NCI-H82 (cell line): ENCODE data around the gene NADK2.
"Not testable (repeated sequence)": the region's sequence is repeated elsewhere in the genome, so short reads cannot be mapped to it uniquely, and the experiment has no call there.

Source experiments
- DNase-seq: peaks from one replicate; lab custom pipeline; 2025; lab: John Stamatoyannopoulos, UW

Gene NADK2

DNA sequence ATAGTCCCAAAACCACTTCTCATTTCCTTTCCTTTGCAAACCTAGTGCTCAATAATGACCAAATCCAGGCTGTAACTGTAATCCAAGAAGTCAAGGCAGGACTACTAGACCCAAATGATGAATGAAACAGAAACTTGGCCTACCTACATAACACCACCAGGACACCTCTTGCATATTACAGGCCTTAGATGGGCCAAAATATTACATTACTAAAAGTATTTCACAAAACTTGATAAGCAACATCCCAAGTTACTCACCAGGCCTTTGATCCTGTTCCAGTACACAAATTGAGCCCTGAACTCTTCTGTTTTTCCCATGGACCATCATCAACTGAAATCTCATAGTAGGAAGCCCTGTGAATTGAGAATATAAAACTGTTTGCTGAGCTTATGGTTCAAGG lies 34.8 kb downstream of the NADK2 start:
- no peak for DNase-seq

DNA sequence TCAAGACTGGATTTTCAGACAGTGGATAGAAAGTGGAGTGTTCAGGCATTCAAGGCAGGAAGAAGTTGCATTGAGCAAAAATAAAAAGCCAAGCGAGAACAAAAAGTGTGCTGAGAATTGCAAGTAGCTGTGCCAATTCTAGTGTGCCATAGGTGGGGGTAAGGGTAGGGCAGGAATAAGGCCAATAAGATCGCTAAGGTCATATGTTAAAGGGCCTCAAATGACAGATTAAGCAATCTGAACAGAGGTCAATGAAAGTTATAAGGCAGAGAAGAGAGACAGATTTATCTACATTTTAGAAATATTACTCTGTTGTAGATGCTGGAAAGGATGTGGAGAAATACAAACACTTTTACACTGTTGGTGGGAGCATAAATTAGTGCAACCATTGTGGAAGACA lies 36.4 kb downstream of the NADK2 start:
- DNase-seq: no peak

DNA sequence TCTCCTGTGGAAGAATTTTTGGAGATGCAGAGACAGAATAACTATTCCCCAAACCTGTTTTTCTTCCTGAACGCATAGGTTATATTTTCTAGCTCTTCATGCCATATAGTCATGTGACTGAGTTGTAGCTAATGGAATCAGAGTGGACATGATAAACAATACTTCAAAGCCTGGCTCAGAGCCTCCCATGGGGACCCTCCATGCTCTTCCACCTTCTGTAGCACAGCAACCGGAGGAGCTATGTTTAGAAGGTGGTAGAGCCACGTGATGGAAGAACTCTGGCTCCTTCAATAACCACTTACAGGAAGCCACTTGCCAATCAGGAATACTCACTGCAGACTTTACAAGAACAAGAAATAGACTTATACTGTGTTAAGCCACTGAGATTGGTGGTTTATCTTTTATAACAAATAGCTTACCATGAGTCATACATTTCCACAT lies 39.2 kb downstream of the NADK2 start:
- peak; percentile 44 for DNase-seq

DNA sequence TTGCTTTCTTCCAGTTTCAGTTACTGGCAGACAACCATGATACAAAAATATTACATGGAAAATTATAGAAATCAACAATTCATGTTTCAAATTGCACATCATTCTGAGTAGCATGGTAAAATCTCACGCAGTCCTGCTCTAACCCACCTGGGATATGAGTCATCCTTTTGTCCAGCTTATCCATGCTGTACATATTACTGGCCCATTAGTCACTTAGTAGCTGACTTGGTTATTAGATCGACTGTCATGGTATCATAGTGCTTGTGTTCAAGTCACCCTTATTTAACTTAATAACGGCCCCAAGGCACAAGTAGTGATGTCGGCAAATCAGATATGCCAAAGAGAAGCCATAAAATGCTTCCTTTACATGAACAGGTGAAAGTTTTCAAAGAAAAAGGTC lies 41.2 kb downstream of the NADK2 start:
- DNase-seq: no peak

DNA sequence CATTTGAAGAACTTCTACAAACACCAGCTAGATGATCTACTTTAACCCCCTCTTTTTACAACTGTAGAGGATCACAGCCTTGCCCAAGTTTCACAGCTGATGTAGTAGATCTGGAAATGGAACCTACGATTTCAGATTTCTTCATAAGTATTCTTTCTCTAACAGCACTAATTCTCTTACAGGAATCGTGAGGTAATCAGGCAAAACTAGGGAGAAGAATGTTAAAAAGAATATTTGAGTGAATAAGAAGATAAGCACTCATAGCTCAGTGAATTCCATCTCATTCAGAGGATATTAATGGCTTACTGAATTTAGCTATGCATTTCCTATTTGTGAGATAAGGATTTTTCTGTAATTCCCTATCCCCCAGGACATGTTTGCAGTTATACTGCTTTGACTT lies 42.1 kb downstream of the NADK2 start:
- DNase-seq: no peak

DNA sequence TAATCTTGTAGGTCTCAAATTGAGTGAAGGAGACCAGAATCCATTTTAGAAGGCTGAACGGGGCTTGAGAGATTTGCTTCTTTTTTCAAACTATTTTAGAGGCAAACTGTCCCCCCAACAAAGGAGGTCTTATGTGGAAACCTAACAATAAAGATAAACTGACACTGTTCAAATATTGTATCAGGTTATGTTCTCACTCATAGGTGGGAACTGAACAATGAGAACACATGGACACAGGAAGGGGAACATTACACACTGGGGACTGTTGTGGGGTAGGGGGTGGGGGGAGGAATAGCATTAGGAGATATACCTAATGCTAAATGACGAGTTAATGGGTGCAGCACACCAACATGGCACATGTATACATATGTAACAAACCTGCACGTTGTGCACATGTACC lies 42.9 kb downstream of the NADK2 start:
- not testable (repeated sequence) for DNase-seq

DNA sequence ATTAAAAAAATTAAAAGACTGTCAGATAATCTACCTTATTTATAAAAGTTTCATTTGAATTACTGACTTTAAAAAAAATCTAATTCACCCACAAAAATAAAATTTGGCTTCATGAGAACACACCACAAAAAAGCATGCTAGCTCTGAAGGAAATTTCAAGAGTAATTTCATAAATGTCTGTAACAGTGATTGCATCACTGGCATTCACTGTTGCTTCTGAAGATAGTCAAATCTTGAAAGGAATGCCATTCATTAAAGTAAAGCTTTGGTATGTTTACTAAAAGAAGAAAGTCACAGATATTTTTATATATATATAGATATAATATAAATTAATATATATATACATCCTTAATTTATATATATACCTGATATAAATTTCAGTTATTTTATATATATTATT lies 43.4 kb downstream of the NADK2 start:
- no peak for DNase-seq

DNA sequence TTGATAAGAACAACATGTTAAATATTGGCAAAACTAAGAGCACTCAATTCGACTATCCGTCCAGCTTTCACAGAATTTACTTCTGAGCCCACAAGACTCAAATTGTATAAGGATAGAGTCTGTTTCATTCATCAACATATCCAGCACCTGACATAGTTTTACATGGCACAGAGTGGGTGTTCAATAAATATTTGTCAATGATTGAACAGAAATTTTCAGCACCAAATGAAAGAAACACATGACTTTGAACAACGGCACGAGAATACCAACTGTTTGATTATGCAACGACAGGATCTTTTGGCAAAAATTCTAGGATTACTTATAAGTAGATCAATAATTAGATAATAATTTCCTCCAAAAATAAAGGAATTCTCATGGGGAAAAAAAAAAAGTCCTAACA lies 48.0 kb downstream of the NADK2 start:
- no peak for DNase-seq

DNA sequence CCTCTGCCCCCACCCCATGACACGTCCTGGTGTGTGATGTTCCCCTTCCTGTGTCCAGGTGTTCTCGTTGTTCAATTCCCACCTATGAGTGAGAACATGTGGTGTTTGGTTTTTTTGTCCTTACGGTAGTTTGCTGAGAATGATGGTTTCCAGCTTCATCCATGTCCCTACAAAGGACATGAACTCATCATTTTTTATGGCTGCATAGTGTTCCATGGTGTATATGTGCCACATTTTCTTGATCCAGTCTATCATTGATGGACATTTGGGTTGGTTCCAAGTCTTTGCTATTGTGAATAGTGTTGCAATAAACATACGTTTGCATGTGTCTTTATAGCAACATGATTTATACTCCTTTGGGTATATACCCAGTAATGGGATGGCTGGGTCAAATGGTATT lies 57.3 kb downstream of the NADK2 start:
- DNase-seq: not testable (repeated sequence)

DNA sequence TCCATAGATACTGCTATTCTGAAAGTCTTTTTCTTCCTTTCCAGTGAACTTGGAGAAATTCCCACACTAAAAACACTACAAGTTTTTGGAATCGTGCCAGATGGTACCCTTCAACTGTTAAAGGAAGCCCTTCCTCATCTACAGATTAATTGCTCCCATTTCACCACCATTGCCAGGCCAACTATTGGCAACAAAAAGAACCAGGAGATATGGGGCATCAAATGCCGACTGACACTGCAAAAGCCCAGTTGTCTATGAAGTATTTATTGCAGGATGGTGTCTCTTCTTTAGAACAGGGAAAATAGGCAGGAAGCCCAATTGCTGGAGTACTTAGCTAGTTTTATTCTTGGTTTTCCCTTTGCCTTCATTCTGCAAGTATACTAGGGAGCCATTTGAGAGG lies 60.0 kb downstream of the NADK2 start:
- DNase-seq: no peak

DNA sequence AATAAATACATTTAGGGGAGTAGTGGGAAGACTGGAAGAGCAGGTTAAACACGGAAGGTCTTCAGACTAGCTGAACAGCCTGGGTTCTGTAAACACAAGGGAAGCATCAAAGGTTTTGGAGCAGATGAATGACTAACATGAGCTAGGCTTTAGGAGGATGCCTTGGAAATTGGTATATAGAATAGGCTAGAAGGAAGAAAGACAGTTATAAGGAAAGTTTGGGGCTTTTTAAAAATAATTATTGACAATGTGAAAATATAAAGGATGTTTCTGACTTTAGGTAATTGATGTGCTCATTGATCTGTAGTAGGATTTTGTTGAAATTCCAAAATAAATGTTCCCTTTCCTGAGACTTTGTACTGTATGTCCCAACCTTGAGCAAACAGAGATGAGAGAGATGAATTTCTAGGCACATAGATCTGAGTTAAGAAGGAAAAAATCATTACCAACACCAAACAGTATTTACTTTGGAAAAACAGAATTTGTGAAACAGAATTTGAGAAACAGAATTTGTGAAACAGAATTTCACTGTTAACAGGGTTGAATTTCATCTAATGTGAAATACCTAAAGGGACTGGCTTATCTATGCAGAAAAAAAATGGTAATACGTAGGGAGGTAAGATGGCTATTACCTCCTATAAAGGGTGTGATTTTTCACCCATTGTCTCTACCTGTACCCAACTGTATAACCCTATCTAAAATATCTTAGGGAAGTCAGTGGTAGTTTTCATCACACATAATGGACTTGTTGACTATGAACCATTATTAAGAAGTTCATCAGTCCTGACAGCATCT lies 61.0 kb downstream of the NADK2 start:
- no peak for DNase-seq

DNA sequence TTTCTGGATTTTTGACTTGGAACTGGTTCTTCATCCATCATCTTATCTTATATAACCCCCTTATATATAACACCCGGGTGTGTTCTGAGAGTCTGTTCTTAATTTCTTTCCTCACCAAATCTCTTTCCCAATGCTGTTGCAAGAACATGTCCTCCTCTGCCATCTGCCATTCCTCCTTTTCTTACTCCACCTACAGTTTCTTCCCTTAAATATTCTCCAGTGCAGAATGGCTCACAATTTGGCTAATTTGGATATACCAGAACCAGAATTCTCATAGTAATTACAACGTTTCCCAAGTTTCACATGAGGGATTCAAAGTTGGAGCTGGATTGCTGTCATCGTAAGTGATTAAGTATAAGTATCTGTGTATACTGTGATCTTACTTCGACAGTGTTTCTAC lies 61.8 kb downstream of the NADK2 start:
- DNase-seq: no peak

DNA sequence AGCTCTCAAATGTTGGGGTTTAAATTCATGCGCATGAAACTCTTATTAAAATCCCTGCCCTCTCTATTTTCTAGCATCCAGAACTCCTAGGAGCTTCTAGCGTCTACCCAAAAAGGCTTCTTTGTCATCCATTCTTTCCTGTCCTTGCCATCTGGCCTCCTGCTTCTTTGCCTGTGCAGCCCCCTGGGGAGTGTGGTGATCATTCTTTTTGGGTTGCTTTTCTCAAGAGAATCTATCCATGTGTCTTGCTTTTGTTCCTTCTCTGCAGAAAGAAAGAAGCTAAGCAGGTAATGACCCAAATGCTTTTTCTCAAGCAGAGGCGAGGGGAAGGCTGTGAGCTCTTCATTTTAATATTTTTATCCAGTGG lies 63.2 kb downstream of the NADK2 start:
- DNase-seq: no peak

DNA sequence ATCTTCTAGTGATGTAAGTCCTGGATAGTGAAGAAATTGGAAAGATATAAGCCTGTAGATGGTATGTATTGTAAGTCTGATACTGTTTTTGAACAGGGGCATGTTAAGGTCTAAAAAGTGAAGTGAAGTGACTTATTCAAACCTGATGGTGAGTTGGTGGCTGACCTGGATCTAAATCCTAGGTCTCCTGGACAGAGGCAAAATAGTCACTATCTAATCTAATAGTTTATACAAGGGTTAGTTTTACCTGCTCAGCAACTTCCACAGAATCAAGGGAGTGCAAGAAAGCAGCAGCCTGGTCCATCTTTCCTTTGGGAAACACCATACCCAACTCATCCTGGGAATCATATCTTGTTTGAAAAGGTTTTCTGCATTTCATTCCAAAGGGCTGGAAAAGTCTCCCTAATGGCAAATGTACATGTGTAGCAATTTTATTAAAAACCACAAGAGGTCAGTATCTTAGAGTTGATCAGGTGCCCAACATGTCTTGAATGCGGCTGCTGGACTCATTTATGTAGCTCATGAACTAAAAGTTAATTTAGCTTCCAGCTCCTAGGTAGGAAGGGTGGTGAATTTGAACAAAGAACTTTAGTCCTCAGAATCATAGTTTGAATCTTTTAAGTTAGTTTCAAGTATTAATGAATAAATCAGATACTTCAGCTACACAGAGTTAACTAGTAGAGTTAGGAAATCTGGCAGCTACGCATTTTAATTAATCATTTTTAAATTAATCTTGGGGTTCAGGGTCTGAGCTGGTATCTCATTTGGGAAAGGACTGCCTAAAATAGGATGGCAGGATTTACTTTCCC lies 63.8 kb downstream of the NADK2 start:
- peak; percentile 35 for DNase-seq

DNA sequence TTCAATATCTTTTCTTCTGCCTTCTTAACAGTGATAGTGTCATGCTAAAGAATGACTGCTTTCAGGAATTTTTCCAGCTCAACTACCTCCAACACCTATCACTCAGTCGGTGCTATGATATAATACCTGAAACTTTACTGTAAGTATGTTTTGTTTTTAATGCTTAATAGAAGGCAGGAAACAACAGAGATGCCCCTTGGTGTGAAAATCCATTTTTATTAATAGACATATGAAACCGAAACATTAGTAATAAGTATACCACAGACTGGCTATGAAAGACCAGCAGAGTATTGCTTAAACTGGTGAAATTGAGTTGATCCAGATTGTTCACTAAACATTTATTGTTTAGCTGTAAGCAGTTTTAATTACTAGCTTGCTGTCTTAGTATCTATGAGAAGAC lies 64.6 kb downstream of the NADK2 start:
- no peak for DNase-seq

DNA sequence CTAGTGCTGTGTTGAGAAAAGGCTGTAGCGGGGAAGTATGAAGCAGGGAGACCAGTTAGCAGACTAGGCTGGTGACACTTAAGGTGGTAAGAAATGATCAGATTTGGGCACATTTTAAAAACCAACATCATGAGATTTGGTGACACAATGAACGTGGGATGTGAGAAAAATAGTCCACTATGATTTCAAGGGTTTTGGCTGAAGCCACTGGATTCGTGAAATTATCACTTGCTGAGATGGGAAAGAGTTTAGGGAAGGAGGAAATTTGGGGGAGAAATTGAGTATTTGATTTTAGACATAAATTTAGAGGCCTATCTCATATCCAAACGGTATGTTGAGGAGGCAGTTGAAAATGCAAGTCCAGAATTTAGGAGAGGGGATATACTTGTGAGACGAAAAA lies 66.7 kb downstream of the NADK2 start:
- no peak for DNase-seq

DNA sequence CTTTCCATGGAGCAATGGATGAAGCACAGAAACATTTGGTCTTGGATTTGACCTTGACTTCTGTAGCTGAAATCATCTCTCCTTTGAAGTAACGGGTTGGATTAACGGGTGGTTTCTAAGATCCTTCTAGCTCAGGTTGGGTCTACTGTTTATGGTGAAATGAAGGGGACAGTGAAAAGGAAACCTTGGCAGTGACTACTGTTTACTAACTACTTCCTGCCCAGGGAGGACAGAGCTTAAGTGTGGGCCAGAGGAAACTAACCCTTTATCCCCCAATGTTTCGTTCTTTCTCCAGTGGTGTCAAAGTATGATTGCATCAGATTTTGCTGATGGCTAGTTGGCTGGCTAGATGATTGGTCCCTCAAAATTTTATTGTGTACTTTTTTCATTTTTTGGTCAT lies 67.6 kb downstream of the NADK2 start:
- no peak for DNase-seq

DNA sequence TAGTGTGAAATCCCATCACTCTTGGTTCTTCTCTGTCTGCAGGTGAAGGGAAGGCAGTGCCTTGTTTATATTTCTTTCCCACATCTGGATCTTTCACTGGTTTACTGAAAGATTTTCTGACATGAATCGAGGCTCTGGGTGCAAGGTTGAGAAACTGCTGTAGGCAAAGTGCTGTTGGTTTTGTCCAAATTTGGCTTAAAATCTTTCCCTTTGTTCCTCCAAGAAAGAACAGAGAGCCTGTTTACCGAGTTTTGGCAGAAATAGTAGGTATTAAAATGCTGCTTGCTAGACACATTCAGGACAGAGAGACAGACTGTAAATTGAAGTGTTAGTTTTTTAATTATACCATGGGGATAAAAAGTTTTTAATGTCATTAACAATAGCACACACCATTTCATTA lies 68.3 kb downstream of the NADK2 start:
- no peak for DNase-seq

DNA sequence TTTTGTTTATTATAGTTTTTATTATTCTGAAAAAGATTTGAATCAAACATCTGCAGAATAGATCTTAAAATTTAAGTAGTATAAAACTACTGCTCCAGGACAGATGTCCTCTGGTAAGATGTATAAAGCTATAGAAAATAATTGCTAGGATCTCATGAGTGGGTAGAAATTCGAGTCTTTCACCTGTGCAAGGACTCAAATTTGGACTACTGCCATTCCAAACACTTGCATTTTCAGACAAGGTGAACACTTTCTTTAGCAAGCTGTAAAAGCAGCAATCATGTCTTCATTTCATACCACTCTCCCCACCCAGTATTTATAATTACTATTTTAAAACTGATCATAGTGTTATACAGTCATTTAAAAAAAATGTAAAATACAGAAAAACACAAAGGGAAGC lies 69.1 kb downstream of the NADK2 start:
- DNase-seq: no peak

DNA sequence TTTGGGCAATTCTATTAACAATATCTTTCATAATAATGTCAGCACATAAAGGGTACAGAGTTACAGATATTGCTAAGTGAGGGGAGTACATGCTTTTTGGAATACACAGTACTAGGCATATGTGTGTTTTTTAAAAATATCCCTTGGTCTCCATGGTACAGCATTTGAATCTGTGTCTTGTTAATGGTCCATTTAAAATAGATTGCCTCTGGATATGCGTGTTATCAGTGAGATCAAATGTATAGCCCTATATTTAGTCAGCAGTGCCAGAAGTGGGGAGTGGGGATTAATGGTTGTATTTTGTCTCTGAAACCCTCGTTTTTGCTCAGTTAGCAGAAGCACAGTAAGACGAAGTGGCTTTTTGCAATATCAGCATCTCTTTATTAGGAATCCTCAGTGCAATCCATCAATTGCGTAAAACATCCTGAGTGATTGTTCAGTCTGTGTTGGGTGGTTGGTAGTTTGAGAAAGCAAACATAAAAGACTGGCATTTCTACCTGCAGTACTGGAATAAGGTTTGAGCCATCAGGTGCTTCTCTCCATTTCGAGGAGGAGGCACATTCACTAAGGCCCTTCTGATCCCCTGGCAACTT lies 70.8 kb downstream of the NADK2 start:
- no peak for DNase-seq

DNA sequence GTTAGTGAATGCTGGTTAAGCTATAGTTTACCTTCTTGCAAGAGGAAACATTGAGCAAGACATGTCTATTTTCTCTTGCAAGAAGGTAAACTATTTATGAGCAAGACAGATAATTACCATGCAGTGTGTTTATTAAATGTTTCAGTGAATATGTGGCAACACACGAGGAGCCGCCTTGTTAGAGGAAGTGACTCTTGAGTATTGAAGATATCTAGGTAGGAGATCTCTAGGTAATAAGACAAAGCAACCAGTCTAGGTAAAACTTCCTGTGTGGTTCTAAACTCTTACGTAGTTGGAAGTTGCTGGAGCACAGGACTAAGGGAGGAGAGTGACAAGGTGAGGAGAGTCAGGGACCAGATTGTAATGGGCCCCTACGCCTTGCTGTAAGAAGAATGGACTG lies 73.0 kb downstream of the NADK2 start:
- DNase-seq: no peak

DNA sequence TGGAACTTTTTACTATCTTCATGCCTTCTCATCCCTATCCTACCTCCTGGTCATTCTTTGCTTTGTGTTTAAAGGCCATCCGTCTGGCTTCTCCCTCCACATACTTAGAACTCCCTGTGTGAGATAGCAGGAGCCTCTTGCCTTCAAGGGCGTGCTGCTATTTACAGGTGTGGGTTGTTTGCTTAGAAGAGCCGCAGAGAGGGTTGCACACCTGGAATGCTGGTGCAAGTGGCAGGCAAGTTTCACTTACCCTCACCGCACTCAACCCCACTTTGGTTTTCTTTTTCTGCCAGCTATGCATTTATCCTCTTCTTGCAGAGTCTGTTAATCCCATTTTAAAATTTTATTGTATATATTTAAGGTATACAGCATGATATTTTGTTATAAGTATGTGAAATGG lies 77.3 kb downstream of the NADK2 start:
- DNase-seq: no peak

DNA sequence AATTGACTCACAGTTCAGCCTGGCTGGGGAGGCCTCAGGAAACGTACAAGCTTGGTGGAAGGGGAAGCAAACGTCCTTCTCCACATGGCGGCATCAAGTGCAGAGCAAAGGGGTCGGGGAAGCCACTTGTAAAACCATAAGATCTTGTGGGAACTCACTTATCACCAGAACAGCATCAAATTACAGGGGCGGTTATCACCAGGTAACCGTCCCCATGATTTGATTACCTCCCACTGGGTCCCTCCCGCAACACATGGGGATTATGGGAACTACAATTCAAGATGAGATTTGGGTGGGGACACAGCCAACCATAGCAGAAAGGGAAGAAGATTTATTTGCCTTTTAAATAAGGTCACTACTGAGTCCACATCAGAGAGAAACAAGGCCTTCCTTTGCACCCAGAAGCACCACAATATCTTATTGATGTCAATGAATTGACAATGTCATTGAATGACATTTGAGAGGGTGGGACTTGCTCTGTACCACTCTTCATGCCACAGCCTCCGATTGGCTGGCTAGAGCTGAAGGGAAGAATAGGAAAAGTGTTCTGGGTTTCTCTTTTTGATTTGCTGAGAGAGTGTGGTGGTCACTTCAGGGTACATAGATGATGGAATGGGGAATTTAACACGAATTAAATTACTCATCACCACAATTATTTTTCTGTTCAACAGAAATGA lies 78.8 kb downstream of the NADK2 start:
- no peak for DNase-seq
